HG03045 (cell line): Measurements from ENCODE around the gene PSAT1.
A peak's percentile ranks its signal among the peaks of the same experiment; 100 is the strongest.
"Not testable (repeated sequence)": the region's sequence is repeated elsewhere in the genome, so short reads cannot be mapped to it uniquely, and the experiment has no call there.

Experiments
- ATAC-seq: cut with Tn5 transposase; IDR thresholded peaks from one replicate; pipeline ENCODE4 v1.9.1; 2021; ENCODE audit warnings: mild to moderate bottlenecking, moderate library complexity; ENCODE audit not compliant: unreplicated experiment

Gene PSAT1

DNA sequence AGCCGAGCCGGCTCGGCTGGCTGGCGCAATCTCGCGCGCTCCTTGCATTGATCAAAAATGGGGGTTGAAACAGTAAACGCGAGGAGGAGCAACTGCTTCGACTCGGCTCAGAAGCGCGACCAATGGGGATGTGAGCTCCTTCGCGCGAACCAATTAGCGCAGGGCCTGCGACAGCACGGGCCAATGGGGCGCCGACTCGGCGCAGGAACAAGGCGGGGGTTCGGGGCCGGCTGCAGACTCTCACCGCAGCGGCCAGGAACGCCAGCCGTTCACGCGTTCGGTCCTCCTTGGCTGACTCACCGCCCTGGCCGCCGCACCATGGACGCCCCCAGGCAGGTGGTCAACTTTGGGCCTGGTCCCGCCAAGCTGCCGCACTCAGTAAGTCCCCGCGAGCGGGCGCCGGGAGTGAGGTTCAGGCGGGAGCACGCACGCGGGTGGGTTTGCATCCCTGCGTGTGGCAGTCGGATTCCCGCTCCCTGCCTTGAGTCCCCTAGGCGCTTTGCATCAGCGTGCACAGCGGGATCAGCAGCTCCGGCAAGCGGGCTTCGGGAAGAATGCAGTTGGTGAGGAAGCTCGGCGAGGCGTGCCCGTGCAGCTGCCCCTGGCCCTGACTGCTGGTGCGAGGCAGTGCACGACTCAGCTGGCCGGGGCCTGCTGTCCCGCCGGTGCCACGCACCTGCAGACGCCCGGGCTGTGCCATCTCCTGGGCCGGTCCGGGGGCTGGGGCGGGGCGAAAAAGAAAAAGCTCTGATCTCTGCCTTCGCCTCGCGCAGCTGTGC is at the start of gene PSAT1:
TSS of gene PSAT1 (plus strand) at position 233 of the 779 bp plus-strand sequence. CDS start at position 319, 86 bp downstream.
- ATAC-seq, result peak; percentile 99

DNA sequence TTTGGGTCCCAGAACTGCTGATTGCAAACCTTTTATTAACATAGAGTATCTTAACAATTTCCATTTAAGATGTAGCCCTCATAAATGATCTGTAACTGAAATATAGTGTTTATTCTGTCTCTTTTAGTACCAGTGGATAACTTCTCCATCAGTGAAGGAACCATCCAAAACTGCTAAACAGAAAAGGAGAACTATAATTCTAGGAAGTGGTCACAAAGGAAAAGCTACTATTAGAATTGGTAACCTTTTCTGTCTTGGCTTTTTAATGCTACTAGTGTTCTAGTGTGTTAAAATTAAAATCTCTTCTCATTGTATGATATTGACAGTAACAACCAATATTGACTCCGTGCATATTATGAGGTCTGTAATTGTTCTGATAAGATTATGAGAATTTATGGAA is 48.3 kb upstream of the PSAT1 start:
- no peak for ATAC-seq

DNA sequence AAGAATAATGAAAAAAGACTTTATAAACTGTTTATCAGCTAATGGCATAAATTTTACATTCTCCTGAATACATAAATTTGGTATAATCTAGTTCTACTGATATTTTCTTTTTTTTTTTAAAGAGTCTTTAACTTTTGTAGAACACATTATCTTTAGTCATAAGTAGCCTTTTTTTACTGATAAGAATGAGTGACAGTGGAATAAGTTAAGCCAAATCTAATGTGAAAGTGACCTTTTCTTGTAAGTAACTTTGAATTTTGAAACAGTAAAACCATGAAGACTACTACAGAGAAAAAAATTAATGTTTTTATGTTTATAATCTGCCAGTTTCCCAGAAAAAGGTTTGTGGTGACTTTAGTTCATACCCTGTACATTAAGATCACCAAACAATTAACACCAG is 47.4 kb upstream of the PSAT1 start:
- no peak for ATAC-seq

DNA sequence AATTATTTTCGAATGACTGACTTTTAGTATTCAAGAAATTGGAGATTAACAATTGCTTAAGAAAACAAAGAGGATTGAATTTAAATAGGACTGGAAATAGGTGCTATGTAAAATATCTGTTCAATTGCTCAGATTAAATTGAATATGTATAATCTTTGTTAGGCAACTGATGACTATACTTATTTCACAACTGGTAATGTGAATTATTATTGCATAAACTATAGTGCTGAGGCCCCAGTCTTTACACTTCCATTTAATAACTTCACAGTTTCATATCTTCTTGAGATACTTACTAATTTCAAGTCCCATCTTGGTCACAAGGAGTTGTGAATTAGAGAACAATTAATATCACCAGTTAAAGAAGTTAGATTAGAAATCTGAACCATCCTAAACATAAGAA is 44.3 kb upstream of the PSAT1 start:
- ATAC-seq, result no peak

DNA sequence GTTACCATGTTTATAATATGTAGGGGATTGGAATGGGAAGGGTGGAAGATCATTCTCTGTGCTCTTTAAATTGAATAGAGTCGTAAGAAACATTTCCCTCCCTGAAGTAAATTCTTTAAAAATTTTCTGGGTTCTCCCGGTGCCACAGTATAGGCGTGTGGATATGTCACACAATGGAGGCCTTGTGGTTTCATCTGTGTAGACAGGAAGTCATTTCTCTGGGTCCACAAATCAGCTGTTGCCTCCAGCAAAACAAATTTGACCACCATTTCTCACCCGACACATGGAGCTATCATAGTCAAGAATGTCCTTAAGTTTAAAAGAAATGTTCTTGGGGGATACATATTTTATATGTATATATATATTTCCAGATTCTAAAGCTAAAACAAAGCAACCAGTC is 43.6 kb upstream of the PSAT1 start:
- no peak for ATAC-seq

DNA sequence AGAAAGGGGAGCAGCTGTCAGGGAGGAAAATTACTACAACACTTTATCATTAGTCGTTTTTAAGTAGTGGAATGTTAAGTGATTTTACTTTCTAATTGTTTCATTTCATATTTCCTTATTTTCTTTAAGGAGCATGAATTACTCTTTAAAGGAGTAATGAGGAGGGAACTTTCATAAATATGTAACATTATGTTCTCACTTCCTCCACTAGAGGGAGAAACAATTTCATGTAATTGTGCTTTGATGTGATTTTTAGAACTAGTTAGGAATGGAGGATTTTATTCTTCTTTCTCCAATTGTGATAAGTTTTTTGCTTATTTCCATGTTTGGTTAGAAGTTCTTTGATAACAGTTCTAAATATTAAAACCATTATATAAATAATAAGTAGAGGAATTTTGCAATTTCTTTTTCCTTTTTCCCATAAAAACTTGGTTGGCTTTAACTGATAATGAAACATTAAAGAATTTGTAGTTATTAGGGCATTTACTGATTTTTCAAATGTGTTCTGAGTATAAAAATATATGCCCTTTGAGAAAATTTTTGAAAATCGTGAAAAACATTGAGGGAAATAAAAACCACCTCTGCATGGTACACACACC is 35.4 kb upstream of the PSAT1 start:
- no peak for ATAC-seq

DNA sequence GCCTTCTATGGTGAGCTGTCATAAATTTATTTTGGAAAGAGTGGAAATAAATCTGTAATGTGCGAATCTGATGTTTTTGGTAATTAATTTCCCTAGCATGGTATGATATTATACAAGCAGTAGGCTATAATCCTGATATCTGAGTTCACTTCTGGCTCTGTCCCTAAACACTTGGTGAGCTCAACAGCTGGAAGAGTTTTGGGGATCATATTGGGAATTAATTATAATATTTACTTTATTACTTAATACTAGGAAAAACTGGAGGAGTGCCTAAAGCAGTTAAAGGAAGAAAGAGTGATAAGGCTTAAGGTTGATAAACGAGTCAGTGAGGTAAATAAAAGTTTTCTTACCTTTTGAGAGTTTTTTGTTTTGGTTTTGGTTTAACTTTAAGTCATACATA is 34.3 kb upstream of the PSAT1 start:
- no peak for ATAC-seq

DNA sequence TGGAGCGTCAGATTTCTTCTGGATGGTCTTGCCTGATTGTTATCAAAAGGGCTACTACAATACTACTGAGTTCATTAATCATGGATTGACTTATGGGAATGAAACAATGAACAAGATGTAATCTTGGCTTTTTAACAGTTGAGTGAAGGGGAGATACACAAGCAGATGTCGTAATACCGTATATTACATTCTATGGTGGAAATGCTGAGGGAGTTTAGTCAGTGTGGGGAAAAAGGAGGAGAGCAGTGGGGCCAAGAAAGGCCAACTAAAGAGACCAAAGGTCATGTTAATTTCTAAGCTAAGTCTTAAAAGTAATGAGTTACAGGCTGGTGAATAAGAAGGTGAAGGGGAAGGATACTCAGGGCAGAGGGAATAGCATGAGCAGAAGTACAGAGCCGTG is 29.0 kb upstream of the PSAT1 start:
- no peak for ATAC-seq

DNA sequence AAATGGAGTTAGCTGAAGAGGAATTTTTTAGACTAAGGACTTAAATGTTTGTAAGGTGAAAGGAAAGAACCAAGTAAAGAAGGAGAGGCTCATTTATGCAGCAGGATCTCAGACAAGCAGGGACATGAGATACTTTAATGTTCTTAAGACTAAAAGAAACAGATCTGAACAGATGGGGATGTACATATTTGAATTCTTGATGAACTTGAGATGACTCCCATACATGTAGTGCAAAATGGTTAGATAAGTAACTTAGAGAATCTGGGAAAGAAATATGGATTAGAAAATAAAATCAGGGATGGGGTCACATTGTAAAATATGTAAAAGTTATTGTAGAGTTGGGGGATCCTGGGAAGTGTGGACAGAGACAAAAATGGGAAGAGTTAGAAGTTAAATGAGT is 27.1 kb upstream of the PSAT1 start:
- ATAC-seq, result no peak

DNA sequence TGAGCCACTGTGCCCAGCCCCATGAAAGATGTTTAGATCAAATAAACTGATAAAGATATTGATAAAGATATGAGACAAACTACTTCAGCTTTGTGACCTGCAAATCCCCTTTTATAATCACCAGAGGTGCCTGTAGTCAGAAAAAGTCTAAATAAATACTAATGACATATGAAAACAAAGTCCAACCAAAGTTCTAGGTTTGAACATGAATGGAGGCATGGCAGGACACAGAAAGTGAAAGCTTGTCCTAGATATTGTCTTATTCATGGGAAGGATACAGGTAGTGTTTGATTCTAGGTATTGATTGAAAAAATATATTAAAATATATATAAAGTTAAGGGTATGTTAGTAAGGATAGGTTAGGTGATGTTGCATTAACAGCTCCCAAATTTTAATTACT is 24.6 kb upstream of the PSAT1 start:
- no peak for ATAC-seq

DNA sequence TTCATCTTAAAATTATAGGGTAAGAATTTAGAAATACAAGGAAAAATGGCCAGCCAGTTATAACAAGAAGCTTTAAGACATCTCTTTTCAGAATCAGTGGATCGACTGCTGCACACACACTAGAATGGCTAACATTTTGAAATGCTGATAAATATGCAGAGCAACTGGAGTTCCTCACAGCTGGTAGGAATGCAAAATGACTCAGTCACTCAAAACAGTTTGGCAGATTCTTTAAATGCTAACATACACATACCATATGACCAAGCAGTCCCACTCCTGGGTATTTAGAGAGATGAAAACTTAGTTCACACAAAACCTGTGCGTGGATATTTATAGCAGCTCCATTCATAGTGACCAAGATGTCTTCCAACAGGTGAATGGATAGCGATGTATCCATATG is 23.2 kb upstream of the PSAT1 start:
- ATAC-seq, result no peak

DNA sequence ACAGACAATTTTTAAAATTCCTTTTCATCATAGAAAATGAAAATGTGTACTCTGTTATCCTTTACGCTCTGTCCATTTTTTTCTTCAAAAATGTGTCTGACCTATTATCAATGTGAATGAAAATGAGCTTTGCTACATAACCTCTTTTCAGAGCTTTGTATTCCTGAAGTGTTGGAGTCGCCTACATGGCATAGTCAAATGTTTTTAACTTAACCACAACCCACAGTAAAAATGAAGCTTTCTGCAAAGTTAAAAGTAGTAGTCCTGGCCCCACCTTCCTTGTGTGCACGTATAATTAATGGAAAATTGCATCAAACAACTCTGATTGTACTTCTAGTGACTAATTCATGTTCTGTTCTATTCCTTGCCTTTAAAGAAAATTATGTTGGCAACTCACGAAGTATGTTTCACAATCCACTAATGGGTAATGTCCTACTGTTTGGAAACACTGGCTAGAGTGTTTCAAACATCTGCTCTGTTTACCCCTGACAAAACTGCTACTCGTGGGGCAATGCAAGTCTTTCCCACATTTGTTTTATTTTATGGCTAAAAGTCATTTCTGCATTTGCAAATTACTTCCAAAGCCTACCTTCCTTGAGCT is 18.6 kb upstream of the PSAT1 start:
- no peak for ATAC-seq

DNA sequence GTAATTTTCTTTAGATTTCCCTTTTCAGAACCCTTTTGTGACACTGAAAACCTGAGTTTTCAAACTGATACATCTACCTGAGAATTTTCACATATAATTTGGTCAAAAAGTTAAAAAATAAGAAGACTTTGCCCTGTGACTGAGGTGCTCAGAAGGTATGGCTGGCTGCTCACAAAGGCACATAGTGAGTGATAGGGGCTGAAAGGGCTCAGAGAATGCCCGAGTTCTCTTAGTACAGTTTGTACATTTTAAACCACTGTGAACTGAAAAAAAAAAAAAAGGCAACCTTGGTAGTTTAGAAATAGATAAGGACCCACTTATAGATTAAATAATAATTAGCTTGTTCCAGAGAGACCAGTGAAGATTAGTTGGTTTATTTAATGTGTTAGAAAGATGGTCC is 18.1 kb upstream of the PSAT1 start:
- ATAC-seq, result no peak

DNA sequence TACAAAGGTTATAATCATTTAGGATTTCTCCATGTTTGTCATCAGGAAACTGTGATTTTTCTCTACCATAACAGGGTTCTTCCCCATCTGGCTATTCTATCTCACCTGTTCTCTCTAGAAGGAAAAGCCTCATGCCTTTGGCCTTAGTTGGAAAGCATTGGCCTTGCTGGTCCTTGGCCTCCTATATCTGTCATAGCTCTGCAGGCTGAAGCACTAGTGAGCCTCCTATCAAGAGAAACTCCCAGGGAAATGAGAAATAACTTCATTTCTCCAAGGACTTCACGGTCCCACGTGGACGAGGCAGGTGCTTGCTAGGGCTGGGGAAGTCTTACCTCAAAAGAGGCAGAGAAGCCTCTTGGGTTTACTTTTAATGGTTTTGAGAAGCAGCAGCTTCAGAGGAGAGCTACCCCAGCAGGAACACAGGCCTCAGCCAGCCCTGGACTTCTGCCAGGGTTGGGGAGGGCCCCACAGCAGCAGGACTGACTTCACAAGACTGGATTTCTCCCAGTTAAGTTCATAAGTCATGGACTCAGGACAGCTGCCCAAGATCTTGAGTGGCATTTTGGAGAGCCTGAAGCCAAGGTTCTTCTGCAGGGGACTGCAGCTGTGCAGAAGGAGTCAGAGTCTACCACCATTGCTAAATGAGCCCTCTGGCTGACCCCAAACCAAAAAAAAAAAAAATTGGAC is 15.8 kb upstream of the PSAT1 start:
- no peak for ATAC-seq

DNA sequence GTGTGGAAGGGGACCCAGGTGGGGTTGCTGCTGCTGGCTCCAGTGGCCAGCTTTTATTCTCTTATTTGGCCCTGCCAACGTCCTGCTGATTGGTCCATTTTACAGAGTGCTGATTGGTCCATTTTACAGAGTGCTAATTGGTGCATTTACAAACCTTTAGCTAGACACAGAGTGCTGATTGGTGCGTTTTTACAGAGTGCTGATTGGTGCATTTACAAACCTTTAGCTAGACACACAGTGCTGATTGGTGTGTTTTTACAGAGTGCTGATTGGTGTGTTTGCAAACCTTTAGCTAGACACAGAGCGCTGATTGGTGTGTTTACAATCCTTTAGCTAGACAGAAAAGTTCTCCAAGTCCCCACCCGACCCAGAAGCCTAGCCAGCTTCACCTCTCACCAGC is 12.7 kb upstream of the PSAT1 start:
- not testable (repeated sequence) for ATAC-seq

DNA sequence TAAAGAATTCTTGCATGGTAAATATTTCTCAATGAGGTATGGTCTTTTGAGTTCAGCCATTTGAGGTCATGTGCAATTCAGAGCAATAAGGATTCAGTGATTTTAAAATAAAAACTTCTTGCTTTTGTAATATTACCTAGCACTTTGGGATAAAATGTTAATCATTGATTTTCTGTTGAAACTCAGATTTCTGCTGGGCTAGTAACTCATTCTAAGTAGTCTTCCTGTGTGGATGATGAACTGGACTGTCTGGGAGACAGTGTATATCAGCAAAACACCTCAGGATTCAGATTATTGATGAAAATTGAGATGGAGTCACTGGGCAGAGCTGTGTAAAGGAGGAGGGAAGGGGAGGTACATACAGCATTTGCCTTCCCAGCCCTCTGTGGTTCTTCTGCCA is 10.8 kb upstream of the PSAT1 start:
- ATAC-seq, result no peak

DNA sequence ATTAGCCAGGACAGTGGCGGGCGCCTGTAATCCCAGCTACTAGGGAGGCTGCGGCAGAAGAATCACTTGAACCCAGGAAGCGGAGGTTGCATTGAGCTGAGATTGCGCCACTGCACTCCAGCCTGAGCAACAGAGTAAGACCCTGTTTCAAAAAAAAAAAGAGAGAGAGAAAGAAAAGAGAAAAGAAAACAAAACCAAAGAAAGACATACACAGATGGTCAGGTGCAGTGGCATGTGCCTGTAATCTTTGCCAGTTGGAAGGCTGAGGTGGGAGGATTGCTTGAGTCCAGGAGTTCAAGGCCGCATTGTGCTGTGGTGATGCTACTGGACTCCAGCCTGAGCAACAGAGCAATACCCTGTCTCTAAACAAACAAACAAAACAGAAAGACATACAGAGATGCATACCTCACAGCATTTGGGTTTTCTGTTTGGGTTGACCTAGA is 10.0 kb upstream of the PSAT1 start:
- no peak for ATAC-seq

DNA sequence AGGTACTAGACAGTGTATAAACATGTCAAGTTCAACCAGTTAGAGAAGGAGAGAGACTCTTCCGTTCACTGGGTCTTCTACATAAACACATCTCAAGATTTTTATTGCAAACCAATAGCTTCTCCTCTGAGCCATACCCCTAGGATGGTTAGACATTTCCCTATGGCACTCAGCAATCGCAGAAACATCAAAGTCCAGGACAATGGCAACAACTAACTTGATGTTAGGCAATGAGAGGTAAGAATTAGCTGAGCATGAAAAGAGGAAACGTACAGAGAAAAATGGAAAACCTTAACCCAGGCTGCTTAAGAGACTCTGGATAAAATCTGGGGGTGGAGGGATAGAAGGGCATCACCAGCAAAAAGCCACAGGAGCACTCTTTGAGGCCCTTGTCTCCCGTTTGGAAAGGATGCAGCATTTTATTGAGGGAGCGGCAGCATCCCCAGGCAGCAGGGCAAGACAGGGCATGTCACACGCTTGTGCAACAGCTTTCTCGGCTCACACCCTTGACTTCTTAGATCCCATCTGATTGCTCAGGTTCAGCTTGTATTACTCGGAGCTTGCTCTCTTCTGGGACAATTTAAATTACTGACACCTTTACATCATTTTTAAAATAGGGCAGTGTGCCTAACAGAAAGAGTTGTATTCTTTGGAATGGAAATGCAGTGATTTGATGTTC is 8.6 kb upstream of the PSAT1 start:
- no peak for ATAC-seq

DNA sequence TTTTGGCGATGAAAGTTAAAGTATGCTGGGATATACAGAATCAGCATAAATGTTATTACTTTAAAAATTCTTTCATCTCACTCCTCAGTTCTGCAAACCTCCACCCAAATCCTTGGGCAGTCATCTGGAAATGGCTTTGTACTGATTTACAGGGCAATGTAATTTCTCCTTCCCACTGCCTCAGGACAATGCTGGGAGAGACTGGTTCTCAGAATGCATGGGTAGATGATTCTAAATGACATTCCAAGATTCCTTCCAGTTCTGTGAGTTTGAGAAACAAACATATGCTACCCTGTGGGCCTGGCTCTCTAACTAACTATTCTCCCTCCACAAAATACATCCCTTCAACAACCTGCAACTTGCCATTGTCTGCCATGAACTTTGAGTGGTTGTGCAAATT is 7.5 kb upstream of the PSAT1 start:
- no peak for ATAC-seq

DNA sequence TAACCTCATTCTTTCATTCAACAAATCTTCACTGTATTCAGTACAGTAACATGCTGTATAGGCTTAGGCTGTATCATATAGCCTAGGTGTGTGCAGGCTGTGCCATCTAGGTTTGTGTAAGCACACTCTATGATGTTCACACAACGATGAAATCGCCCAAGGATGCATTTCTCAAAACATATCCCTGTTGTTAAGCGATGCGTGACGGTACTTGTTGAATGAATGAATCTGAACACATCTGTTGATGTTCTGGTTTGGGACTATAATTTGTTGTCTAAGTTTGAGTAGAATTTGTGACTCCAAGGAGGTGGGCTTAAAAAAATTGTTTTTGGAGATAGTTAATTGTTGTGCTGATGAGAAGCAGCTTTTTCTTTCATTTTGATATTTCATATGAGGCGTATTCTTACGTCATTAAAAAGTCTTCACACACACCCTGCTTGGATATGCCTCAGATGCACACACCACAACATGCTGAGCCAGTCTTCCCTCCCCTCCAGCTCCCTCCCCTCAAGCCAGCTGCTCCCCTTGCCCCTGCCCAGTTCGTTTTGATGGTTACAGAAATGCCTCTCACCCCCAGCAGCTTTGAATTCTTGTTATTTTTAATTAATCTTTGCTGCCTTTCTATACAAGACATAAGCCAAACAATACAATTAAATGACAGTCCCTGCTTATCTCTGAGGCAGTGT is 5.5 kb upstream of the PSAT1 start:
- no peak for ATAC-seq

DNA sequence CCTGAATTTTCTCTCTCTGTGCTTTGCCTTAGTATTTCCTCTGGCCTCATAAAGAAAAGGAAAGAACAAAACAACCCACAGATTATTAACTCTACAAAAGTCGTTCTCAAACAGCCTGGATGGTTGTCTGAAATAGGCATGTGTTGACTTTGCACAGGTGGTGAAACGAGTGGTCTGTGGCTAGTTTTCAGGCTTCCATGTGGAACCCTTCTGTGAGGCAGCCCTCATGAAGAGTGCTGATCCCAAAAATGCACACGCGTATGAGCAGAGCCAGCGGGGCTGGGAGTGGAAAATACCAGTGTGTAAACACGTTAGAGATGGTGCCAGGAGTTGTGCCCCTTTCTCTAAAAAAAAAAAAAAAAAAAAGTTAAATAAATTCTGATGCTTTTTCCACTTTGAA is 4.9 kb upstream of the PSAT1 start:
- no peak for ATAC-seq
